Thoracic aorta (tissue), 2 donors: ENCODE measurements around the gene IL5. TPM values are rescaled to one million over a fixed set of nuclear protein-coding genes. Genes with fewer than 3 reads are reported as not detected.
A peak's percentile ranks its signal among the peaks of the same experiment; 100 is the strongest.

Experiments used
- ATAC-seq: fragments of 150-250 bp; one replicate; pipeline ENCODE4 v1.8.0; 2017; ENCODE audit warnings: low read depth; ENCODE audit not compliant: insufficient number of reproducible peaks, low FRiP score
- DNase-seq: peaks from one replicate; pipeline ENCODE4 v3.0.0-alpha.2; 2020; ENCODE audit warnings: low spot score
- H3K27ac ChIP-seq, 2 donors: fragments of 200-600 bp; sonication (generic); 1 replicate in 1 of 2; 2 replicates in 1 of 2; pipeline ENCODE4 v1.5.1; 2016; ENCODE audit warnings: mild to moderate bottlenecking in 2 of 2, moderate library complexity in 2 of 2
- H3K27me3 ChIP-seq: fragments of 200-600 bp; sonication (generic); replicated peaks from 2 replicates; pipeline ENCODE4 v1.6.0; 2016; ENCODE audit warnings: mild to moderate bottlenecking; ENCODE audit not compliant: insufficient read depth
- H3K36me3 ChIP-seq: fragments of 200-600 bp; sonication (generic); one replicate; pipeline ENCODE4 v1.5.1; 2016
- H3K4me1 ChIP-seq, 2 donors: fragments of 200-600 bp; sonication (generic); 1 replicate in 1 of 2; 2 replicates in 1 of 2; pipeline versions ENCODE4 v1.5.1 to v1.6.0; 2016; ENCODE audit warnings: low read depth in 2 of 2, mild to moderate bottlenecking in 1 of 2; ENCODE audit not compliant: control insufficient read depth in 1 of 2
- H3K4me3 ChIP-seq: fragments of 200-600 bp; sonication (generic); 2 replicates; pipeline ENCODE4 v1.5.1; 2016; ENCODE audit warnings: mild to moderate bottlenecking
- H3K9me3 ChIP-seq: fragments of 200-600 bp; sonication (generic); 2 replicates; pipeline ENCODE4 v1.5.1; 2016
- CTCF ChIP-seq: fragments of 200-600 bp; sonication (generic); IDR thresholded peaks from one replicate; pipeline ENCODE4 v1.5.1; 2019; ENCODE audit warnings: antibody characterized with exemption
- total RNA-seq, 2 donors: library from RNA; depleted of rRNA; stranded (reverse); fragments of >200 nt; gene quantifications; one replicate each; pipeline versions ENCODE4 v1.1.0 to v1.2.3, GENCODE V29; 2016

The IL5 gene
- total RNA-seq, 2 donors from 2014 or later, result not detected

GRCh38 chr5:132498152-132498551 lies 45.2 kb downstream of the IL5 start:
- Histone ChIP-seq H3K27me3 (no peaks in the 10 kb centered on the region), H3K27ac (peak overlapping the region; percentile 94 to 95), H3K36me3 (no peaks in the 10 kb centered on the region), H3K9me3 (no peaks in the 10 kb centered on the region), H3K4me3 (peak overlapping the region; percentile 85), H3K4me1 (peaks cover 18 to 40% of the 10 kb centered on the region in 2 donors)
- DNase-seq, result peak; percentile 30
- peak; percentile 13 for ATAC-seq
- no peak for TF ChIP-seq CTCF

GRCh38 chr5:132497488-132497997 lies 45.8 kb downstream of the IL5 start:
- Histone ChIP-seq H3K27ac (peak overlapping the region; percentile 94 to 95), H3K27me3 (no peaks in the 10 kb centered on the region), H3K4me1 (peaks cover 18 to 40% of the 10 kb centered on the region in 2 donors), H3K4me3 (peak overlapping the region; percentile 85), H3K36me3 (no peaks in the 10 kb centered on the region), H3K9me3 (no peaks in the 10 kb centered on the region)
- no peak for TF ChIP-seq CTCF
- peak; percentile 67 for DNase-seq
- peak; percentile 26 for ATAC-seq

GRCh38 chr5:132496631-132497487 lies 46.5 kb downstream of the IL5 start:
- no peaks in the 10 kb centered on the region for H3K9me3 ChIP-seq
- H3K4me1 ChIP-seq, result peaks cover 22 to 44% of the 10 kb centered on the region in 2 donors
- TF ChIP-seq CTCF, result no peak

GRCh38 chr5:132496191-132496630 lies 47.1 kb downstream of the IL5 start:
- Histone ChIP-seq H3K27me3 (no peaks in the 10 kb centered on the region), H3K36me3 (no peaks in the 10 kb centered on the region), H3K27ac (peak overlapping the region; percentile 94 to 95), H3K4me3 (peak overlapping the region; percentile 85), H3K4me1 (peaks cover 27 to 51% of the 10 kb centered on the region in 2 donors), H3K9me3 (no peaks in the 10 kb centered on the region)
- TF ChIP-seq CTCF, result no peak
- DNase-seq (peak; percentile 59), ATAC-seq (peak; percentile 37)

More at GRCh38 chr5:132496631-132497487, 46.5 kb downstream of the IL5 start:
- Histone ChIP-seq H3K36me3 (no peaks in the 10 kb centered on the region), H3K27me3 (no peaks in the 10 kb centered on the region), H3K4me3 (peak overlapping the region; percentile 85), H3K27ac (peak overlapping the region; percentile 94 to 95)
- ATAC-seq (peak; percentile 3), DNase-seq (peak; percentile 50)

- Histone ChIP-seq H3K9me3 (no peaks in the 10 kb centered on the region), H3K27me3 (no peaks in the 10 kb centered on the region), H3K27ac (peak overlapping the region; percentile 94 to 95), H3K36me3 (no peaks in the 10 kb centered on the region), H3K4me1 (peaks cover 28 to 54% of the 10 kb centered on the region in 2 donors), H3K4me3 (peak overlapping the region; percentile 85)
- no peak for TF ChIP-seq CTCF
- DNase-seq (peak; percentile 69), ATAC-seq (peak; percentile 2)
These were observed 47.6 kb downstream of the IL5 start for GRCh38 chr5:132495667-132496190.
